ENCODE results near the gene PSME2.

- TF ChIP-seq CTCF (conservative IDR thresholded peaks at IDR 0.05; ENCODE audit: low read depth, low read length), result no peak
- no peak for TF ChIP-seq EZH2 (IDR thresholded peaks at IDR 0.05; ENCODE audit: borderline replicate concordance, low read depth, low read length, poor library complexity, severe bottlenecking)
Measured at GRCh38 chr14:24151404-24152080, 5.1 kb upstream of the PSME2 start.

Data from A673 (cell line).